ENCODE data around the gene MECR.

Gene MECR

DNA sequence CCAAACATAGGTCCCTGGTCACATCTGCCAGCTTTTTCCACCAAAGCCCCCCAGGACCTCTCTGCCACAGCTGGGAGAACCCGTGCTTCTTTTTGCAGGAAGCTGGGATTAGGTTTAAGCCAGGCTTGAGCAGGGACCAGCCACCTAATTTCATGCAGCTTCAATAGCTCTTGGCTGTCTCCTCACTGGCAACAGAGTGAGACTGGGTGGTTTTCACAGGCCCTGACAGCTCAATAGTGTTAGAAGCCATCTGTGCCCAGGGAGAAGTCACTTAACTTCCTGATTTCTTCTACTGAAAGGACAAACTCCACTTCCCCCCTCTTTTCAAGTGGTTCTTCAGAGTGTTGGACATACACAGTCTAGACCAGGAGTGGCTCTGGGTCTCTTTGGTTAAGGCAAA is 28.7 kb downstream of the MECR start:
- no peaks in the 10 kb centered on the region for H3K36me3 ChIP-seq (replicated peaks; ENCODE audit: low read depth, low read length)
- no peak overlapping the region for H3K9ac ChIP-seq (ENCODE audit: low read length)
- no peaks in the 10 kb centered on the region for H3K79me2 ChIP-seq (ENCODE audit: low read length)
- TF ChIP-seq, protein P1, sequence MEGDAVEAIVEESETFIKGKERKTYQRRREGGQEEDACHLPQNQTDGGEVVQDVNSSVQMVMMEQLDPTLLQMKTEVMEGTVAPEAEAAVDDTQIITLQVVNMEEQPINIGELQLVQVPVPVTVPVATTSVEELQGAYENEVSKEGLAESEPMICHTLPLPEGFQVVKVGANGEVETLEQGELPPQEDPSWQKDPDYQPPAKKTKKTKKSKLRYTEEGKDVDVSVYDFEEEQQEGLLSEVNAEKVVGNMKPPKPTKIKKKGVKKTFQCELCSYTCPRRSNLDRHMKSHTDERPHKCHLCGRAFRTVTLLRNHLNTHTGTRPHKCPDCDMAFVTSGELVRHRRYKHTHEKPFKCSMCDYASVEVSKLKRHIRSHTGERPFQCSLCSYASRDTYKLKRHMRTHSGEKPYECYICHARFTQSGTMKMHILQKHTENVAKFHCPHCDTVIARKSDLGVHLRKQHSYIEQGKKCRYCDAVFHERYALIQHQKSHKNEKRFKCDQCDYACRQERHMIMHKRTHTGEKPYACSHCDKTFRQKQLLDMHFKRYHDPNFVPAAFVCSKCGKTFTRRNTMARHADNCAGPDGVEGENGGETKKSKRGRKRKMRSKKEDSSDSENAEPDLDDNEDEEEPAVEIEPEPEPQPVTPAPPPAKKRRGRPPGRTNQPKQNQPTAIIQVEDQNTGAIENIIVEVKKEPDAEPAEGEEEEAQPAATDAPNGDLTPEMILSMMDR (IDR thresholded peaks at IDR 0.05; ENCODE audit: low read depth, low read length): no peak
- TF ChIP-seq EZH2phosphoT487 (IDR thresholded peaks at IDR 0.05; ENCODE audit: low read depth): no peak
- H3K9me3 ChIP-seq (ENCODE audit: insufficient read depth, low read length): no peaks in the 10 kb centered on the region
- H2AFZ ChIP-seq (ENCODE audit: low read depth, low read length): no peak overlapping the region
- no peaks in the 10 kb centered on the region for H4K20me1 ChIP-seq (ENCODE audit: insufficient read depth, low read length)
- no peak overlapping the region for H3K4me2 ChIP-seq (ENCODE audit: low read length)
- no peak overlapping the region for H3K27ac ChIP-seq (ENCODE audit: low read length)
- no peak overlapping the region for H3K4me3 ChIP-seq (ENCODE audit: low read length)
- no peaks in the 10 kb centered on the region for H3K27me3 ChIP-seq (ENCODE audit: low read depth, low read length)
- peaks cover 3% of the 10 kb centered on the region; the same call in 1 of the 2 replicates for H3K4me1 ChIP-seq (ENCODE audit: low read length)

DNA sequence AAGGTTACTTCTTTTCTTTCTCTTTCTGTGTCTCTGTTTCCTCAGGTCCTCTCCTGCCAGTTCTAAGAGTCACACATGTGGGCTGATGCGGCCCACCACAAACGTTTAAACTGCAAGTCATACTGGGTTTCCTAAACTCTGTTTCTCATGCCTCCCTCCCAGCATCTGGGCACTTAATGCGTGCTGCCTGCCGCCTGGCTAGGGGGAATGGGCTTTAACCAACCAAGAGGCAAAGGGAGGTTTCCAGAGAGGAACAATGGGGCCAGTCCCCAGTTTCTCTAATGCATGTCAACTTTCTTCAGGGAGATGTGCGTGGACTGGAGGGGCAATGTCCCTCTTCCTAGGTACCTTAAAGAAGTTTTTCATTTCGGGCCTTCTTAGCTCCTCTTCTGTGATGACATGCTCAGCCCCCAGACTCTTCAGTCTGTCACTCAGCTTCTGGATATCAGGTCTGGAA is 29.1 kb downstream of the MECR start:
- Histone ChIP-seq H3K4me1 (ENCODE audit: low read length) (peaks cover 3% of the 10 kb centered on the region; the same call in 1 of the 2 replicates), H3K79me2 (ENCODE audit: low read length) (no peaks in the 10 kb centered on the region), H4K20me1 (ENCODE audit: insufficient read depth, low read length) (no peaks in the 10 kb centered on the region), H3K4me3 (ENCODE audit: low read length) (no peak overlapping the region), H3K27me3 (ENCODE audit: low read depth, low read length) (no peaks in the 10 kb centered on the region), H3K9ac (ENCODE audit: low read length) (no peak overlapping the region), H3K9me3 (ENCODE audit: insufficient read depth, low read length) (no peaks in the 10 kb centered on the region), H2AFZ (ENCODE audit: low read depth, low read length) (no peak overlapping the region), H3K4me2 (ENCODE audit: low read length) (no peak overlapping the region), H3K36me3 (replicated peaks; ENCODE audit: low read depth, low read length) (no peaks in the 10 kb centered on the region), H3K27ac (ENCODE audit: low read length) (no peak overlapping the region)
- no peak for TF ChIP-seq EZH2phosphoT487 (IDR thresholded peaks at IDR 0.05; ENCODE audit: low read depth)
- TF ChIP-seq, protein P1 (IDR thresholded peaks at IDR 0.05; ENCODE audit: low read depth, low read length): no peak

DNA sequence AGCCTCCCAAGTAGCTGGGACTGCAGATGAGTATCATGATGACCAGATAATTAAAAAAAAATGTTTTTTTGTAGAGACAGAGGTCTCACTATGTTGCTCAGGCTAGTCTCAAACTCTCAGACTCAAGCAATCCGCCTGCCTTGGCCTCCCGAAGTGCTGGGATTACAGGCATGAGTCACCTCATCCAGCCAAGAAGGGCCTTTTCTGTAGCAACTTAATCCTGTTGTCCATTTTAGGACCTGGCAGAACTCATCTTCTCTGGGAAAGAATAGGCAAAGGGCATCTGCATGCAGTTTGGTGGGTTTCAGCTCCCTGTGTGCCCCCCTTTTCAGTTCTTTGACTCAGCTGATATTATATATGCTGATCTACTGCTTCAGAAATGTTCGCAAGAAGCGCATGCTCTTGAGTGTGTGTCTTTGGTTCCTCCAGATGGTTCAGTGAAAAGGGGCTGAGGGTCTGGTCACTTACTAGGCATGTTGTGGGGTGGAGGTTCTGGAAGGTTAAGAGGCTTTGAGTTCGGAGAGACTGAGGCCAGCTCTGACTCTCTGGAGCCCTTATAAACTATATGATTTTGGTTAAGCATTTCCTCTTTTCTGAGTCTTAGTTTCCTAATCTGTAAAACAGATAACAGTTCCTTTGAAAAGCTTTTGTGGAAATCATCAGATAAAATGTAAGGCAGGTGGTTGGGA is 29.7 kb downstream of the MECR start:
- Histone ChIP-seq H3K4me1 (ENCODE audit: low read length) (peaks cover 3% of the 10 kb centered on the region; the same call in 1 of the 2 replicates), H3K27me3 (ENCODE audit: low read depth, low read length) (no peaks in the 10 kb centered on the region), H2AFZ (ENCODE audit: low read depth, low read length) (no peak overlapping the region), H3K79me2 (ENCODE audit: low read length) (no peaks in the 10 kb centered on the region), H3K4me2 (ENCODE audit: low read length) (no peak overlapping the region), H3K36me3 (replicated peaks; ENCODE audit: low read depth, low read length) (no peaks in the 10 kb centered on the region), H3K4me3 (ENCODE audit: low read length) (no peak overlapping the region), H4K20me1 (ENCODE audit: insufficient read depth, low read length) (no peaks in the 10 kb centered on the region), H3K9ac (ENCODE audit: low read length) (no peak overlapping the region), H3K27ac (ENCODE audit: low read length) (no peak overlapping the region), H3K9me3 (ENCODE audit: insufficient read depth, low read length) (no peaks in the 10 kb centered on the region)
- TF ChIP-seq, protein P1 (IDR thresholded peaks at IDR 0.05; ENCODE audit: low read depth, low read length): no peak
- no peak for TF ChIP-seq EZH2phosphoT487 (IDR thresholded peaks at IDR 0.05; ENCODE audit: low read depth)

DNA sequence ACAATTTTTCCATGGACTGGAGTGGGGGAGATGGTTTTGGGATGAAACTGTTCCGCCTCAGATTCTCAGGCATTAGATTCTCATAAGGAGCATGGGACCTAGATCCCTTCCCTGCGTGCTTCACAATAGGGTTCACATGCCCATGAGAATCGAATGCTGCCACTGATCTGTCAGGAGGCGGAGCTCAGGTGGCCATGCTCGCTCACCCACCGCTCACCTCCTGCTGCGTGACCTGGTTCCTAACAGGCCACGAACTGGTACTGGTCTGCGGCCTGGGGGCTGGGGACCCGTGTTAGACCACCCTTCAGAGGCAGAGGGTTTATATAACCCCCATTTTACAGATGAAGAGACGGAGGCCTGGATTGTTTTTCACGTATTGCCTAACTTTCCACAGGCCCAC is 32.7 kb downstream of the MECR start:
- Histone ChIP-seq H3K27ac (ENCODE audit: low read length) (no peak overlapping the region), H3K4me1 (ENCODE audit: low read length) (peaks cover 3% of the 10 kb centered on the region; the same call in 1 of the 2 replicates), H3K36me3 (replicated peaks; ENCODE audit: low read depth, low read length) (no peaks in the 10 kb centered on the region), H3K4me3 (ENCODE audit: low read length) (no peak overlapping the region), H3K79me2 (ENCODE audit: low read length) (no peaks in the 10 kb centered on the region), H3K9ac (ENCODE audit: low read length) (no peak overlapping the region), H3K27me3 (ENCODE audit: low read depth, low read length) (no peaks in the 10 kb centered on the region), H3K4me2 (ENCODE audit: low read length) (no peak overlapping the region), H3K9me3 (ENCODE audit: insufficient read depth, low read length) (no peaks in the 10 kb centered on the region), H2AFZ (ENCODE audit: low read depth, low read length) (no peak overlapping the region), H4K20me1 (ENCODE audit: insufficient read depth, low read length) (no peaks in the 10 kb centered on the region)
- TF ChIP-seq EZH2phosphoT487 (IDR thresholded peaks at IDR 0.05; ENCODE audit: low read depth): no peak
- TF ChIP-seq, protein P1 (IDR thresholded peaks at IDR 0.05; ENCODE audit: low read depth, low read length): no peak

Measured in OCI-LY3 (cell line).